ENCODE measurements around the gene C6orf136.

C6orf136 gene

GRCh38 chr6:30601815-30602641 lies 44.9 kb upstream of the C6orf136 start:
- H4K20me1 ChIP-seq (ENCODE audit: low read depth, low read length): no peaks in the 10 kb centered on the region
- H3K4me3 ChIP-seq (ENCODE audit: insufficient read depth, low read length, poor library complexity, severe bottlenecking): no peak overlapping the region
- no peaks in the 10 kb centered on the region for H3K9me3 ChIP-seq (ENCODE audit: insufficient read depth, low read length)
- H3F3A ChIP-seq (ENCODE audit: insufficient read depth): peaks cover 29% of the 10 kb centered on the region
- H3K9me2 ChIP-seq (replicated peaks; ENCODE audit: insufficient read depth, low read length): no peaks in the 10 kb centered on the region
- no peak overlapping the region for H3K4me2 ChIP-seq (ENCODE audit: low read depth, low read length, poor library complexity, severe bottlenecking)
- no peaks in the 10 kb centered on the region for H3K79me2 ChIP-seq (ENCODE audit: insufficient read depth, low read length)
- no peak overlapping the region for H3K27ac ChIP-seq (ENCODE audit: low read depth, low read length)
- no peak overlapping the region for H3K9ac ChIP-seq (ENCODE audit: low read length)
- no peak for TF ChIP-seq EZH2phosphoT487 (conservative IDR thresholded peaks at IDR 0.05; ENCODE audit: low read length)
- TF ChIP-seq CTCF (IDR thresholded peaks at IDR 0.05; ENCODE audit: insufficient read depth, low read length, poor library complexity, severe bottlenecking): no peak
- H3K27me3 ChIP-seq (ENCODE audit: low read length): no peaks in the 10 kb centered on the region
- peaks cover 48% of the 10 kb centered on the region for H3K36me3 ChIP-seq (ENCODE audit: low read length)
- H2AFZ ChIP-seq (ENCODE audit: low read depth, low read length, severe bottlenecking): no peak overlapping the region

GRCh38 chr6:30603961-30604360 lies 43.0 kb upstream of the C6orf136 start:
- Histone ChIP-seq H3K4me2 (ENCODE audit: low read depth, low read length, poor library complexity, severe bottlenecking) (no peak overlapping the region), H3K27ac (ENCODE audit: low read depth, low read length) (no peak overlapping the region), H3K9ac (ENCODE audit: low read length) (no peak overlapping the region), H3K79me2 (ENCODE audit: insufficient read depth, low read length) (no peaks in the 10 kb centered on the region), H3K9me3 (ENCODE audit: insufficient read depth, low read length) (no peaks in the 10 kb centered on the region), H3F3A (ENCODE audit: insufficient read depth) (peaks cover 29% of the 10 kb centered on the region), H3K36me3 (ENCODE audit: low read length) (peaks cover 57% of the 10 kb centered on the region), H3K9me2 (replicated peaks; ENCODE audit: insufficient read depth, low read length) (no peaks in the 10 kb centered on the region), H2AFZ (ENCODE audit: low read depth, low read length, severe bottlenecking) (no peak overlapping the region), H4K20me1 (ENCODE audit: low read depth, low read length) (no peaks in the 10 kb centered on the region), H3K27me3 (ENCODE audit: low read length) (no peaks in the 10 kb centered on the region), H3K4me3 (ENCODE audit: insufficient read depth, low read length, poor library complexity, severe bottlenecking) (no peak overlapping the region)
- TF ChIP-seq CTCF (IDR thresholded peaks at IDR 0.05; ENCODE audit: insufficient read depth, low read length, poor library complexity, severe bottlenecking): no peak
- no peak for TF ChIP-seq EZH2phosphoT487 (conservative IDR thresholded peaks at IDR 0.05; ENCODE audit: low read length)

GRCh38 chr6:30610065-30610464 lies 36.9 kb upstream of the C6orf136 start:
- H4K20me1 ChIP-seq (ENCODE audit: low read depth, low read length): no peaks in the 10 kb centered on the region; the same call in 1 of the 2 replicates
- no peaks in the 10 kb centered on the region for H3K9me3 ChIP-seq (ENCODE audit: insufficient read depth, low read length)
- no peak overlapping the region for H3K4me2 ChIP-seq (ENCODE audit: low read depth, low read length, poor library complexity, severe bottlenecking)
- TF ChIP-seq EZH2phosphoT487 (conservative IDR thresholded peaks at IDR 0.05; ENCODE audit: low read length): no peak
- TF ChIP-seq CTCF (IDR thresholded peaks at IDR 0.05; ENCODE audit: insufficient read depth, low read length, poor library complexity, severe bottlenecking): no peak
- no peak overlapping the region for H3K4me3 ChIP-seq (ENCODE audit: insufficient read depth, low read length, poor library complexity, severe bottlenecking)
- H3K27ac ChIP-seq (ENCODE audit: low read depth, low read length): no peak overlapping the region
- no peak overlapping the region for H3K9ac ChIP-seq (ENCODE audit: low read length)
- H3F3A ChIP-seq (ENCODE audit: insufficient read depth): peaks cover 49% of the 10 kb centered on the region
- peaks cover 22% of the 10 kb centered on the region for H3K79me2 ChIP-seq (ENCODE audit: insufficient read depth, low read length)
- no peaks in the 10 kb centered on the region for H3K27me3 ChIP-seq (ENCODE audit: low read length)
- H3K36me3 ChIP-seq (ENCODE audit: low read length): peaks cover 41% of the 10 kb centered on the region
- H2AFZ ChIP-seq (ENCODE audit: low read depth, low read length, severe bottlenecking): no peak overlapping the region
- H3K9me2 ChIP-seq (replicated peaks; ENCODE audit: insufficient read depth, low read length): no peaks in the 10 kb centered on the region
